NB4 (cell line): Measurements from ENCODE around the gene MFSD6.

Experiments used
- CTCF ChIP-seq: IDR thresholded peaks from one replicate; pipeline ENCODE4 v1.5.1; 2012; ENCODE audit warnings: low read depth, low read length
- MAX ChIP-seq: IDR thresholded peaks from 2 replicates; pipeline ENCODE4 v1.6.1; 2011; ENCODE audit warnings: low read depth, low read length
- MYC ChIP-seq: IDR thresholded peaks from 2 replicates; pipeline ENCODE4 v1.6.1; 2011; ENCODE audit warnings: low read depth, low read length
- POLR2A ChIP-seq: IDR thresholded peaks from 2 replicates; pipeline ENCODE4 v1.6.1; 2011; ENCODE audit warnings: mild to moderate bottlenecking; ENCODE audit not compliant: insufficient read length; ENCODE audit errors: extremely low read depth

DNA sequence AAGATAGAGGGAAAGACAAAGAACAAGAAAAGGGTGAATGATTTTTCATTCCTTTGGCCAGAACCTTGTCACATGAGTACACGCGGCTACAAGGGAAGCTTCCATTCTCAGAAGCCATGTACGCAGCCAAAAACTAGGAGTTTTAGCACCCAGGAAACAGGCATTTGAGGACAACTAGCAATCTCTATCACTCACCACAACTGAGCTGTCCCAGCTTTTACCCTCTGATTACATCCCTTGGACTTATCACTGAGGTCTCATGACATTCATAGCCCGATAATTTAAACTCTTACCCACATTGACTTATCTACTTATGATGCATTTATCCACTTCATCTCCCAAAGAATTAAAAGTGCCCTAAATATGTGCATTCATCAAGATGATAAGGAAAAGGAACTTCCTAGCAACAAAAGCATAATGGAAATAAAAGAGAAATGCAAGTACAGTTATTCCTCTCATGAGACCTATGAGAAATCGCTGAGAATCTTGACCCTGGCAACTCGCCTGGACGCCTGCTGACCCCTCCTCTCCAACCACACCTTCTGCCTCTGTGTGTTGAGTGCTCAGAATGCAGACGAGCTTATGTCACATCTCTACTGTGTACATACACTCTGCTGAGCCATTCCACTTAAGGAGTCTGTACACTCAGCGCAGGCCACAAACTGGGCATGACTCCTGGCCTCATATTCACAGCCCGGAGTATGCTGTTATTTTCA, 28.7 kb upstream of the MFSD6 start:
- no peak for TF ChIP-seq CTCF
- TF ChIP-seq MAX, result no peak
- TF ChIP-seq POLR2A, result no peak
- TF ChIP-seq MYC, result no peak
